DND-41 (cell line): ENCODE results near the gene ANXA1.

ENCODE experiments used
- CTCF ChIP-seq: IDR thresholded peaks from 2 replicates; pipeline ENCODE4 v1.5.1; 2012; ENCODE audit warnings: borderline replicate concordance, low read length, moderate library complexity, mild to moderate bottlenecking; ENCODE audit not compliant: poor library complexity, severe bottlenecking; ENCODE audit errors: extremely low read depth
- EZH2 ChIP-seq: IDR thresholded peaks from 3 replicates; pipeline ENCODE4 v1.6.1; 2012; ENCODE audit warnings: borderline replicate concordance, low read depth, mild to moderate bottlenecking, moderate library complexity, low read length, inconsistent platforms; ENCODE audit not compliant: severe bottlenecking

DNA sequence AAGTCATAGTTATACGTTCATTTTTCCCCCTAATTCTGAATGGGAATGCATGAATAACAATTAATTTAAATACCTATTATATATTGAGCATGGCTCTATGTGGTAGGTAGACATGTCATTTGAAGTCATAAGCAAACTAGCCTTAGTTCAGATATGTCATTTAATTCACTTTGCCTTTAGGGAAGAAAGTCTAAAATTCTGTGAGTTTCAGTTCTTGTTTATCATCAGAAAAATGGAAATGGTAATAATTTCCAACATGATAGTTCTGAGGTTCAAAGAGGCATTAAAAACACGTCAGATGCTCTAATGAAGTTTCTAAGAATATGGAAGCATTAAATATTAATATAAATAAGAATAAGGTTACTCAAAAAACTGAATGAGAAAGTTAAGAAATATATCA is 13.1 kb upstream of the ANXA1 start:
- TF ChIP-seq CTCF = no peak
- no peak for TF ChIP-seq EZH2
